Prostate gland (tissue), 2 donors: ENCODE data around the gene SIDT2. TPM values are rescaled to one million over a fixed set of nuclear protein-coding genes. Genes with fewer than 3 reads are reported as not detected.

Source experiments
- DNase-seq: peaks from one replicate; pipeline ENCODE4 v3.0.0-alpha.2; 2019; ENCODE audit warnings: low spot score
- H3K27ac ChIP-seq, 2 donors: fragments of 200-600 bp; sonication (generic); 2 replicates each; pipeline ENCODE4 v1.5.1; 2017 to 2019
- H3K27me3 ChIP-seq: fragments of 200-600 bp; sonication (generic); replicated peaks from 2 replicates; pipeline ENCODE4 v1.5.1; 2019; ENCODE audit not compliant: insufficient read depth
- H3K36me3 ChIP-seq, 2 donors: fragments of 200-600 bp; sonication (generic); 1 replicate in 1 of 2; 2 replicates in 1 of 2; pipeline versions ENCODE4 v1.5.1 to v1.8.1; 2017 to 2019
- H3K4me1 ChIP-seq: fragments of 200-600 bp; sonication (generic); replicated peaks from 2 replicates; pipeline ENCODE4 v1.5.1; 2019
- H3K4me3 ChIP-seq, 2 donors: fragments of 200-600 bp; sonication (generic); 2 replicates each; pipeline ENCODE4 v1.5.1; 2017 to 2019
- H3K9me3 ChIP-seq: fragments of 200-600 bp; sonication (generic); 2 replicates; pipeline ENCODE4 v1.5.1; 2017
- CTCF ChIP-seq, 4 experiments: fragments of 200-600 bp in 2 of 4; fragments of 450-650 bp in 2 of 4; sonication (generic) in 2 of 4; IDR thresholded peaks; 1 replicate in 3 of 4; 2 replicates in 1 of 4; pipeline ENCODE4 v1.5.1; 2016 to 2019; ENCODE audit warnings: antibody characterized with exemption in 4 of 4, mild to moderate bottlenecking in 2 of 4, moderate library complexity in 2 of 4
- POLR2A ChIP-seq: fragments of 450-650 bp; IDR thresholded peaks from one replicate; pipeline ENCODE4 v1.6.1; 2016; ENCODE audit warnings: antibody characterized with exemption, mild to moderate bottlenecking
- POLR2AphosphoS5 ChIP-seq: sonication (generic); formaldehyde crosslinking; IDR thresholded peaks from one replicate; pipeline ENCODE4 v1.6.1; 2017; ENCODE audit warnings: antibody characterized with exemption
- WGBS: methylation state at CpG from one replicate; pipeline ENCODE4 v1.1.5; 2018; 5-methylcytosine and 5-hydroxymethylcytosine counted together
- intact Hi-C: fragments of 100-400 bp; cut with DNase I; formaldehyde crosslinking; loops from one replicate; pipeline ENCODE4 v1.14.2; 2022
- total RNA-seq, 2 donors: library from RNA; depleted of rRNA; stranded (reverse); fragments of >200 nt; gene quantifications; one replicate each; pipeline ENCODE4 v1.1.0, GENCODE V29; 2016

SIDT2 gene
- total RNA-seq, 2 donors from 2014 or later: 69.5 to 144 TPM

- Histone ChIP-seq H3K4me1 (peaks cover 5% of the 10 kb centered on the region), H3K4me3 (no peak overlapping the region), H3K27me3 (no peaks in the 10 kb centered on the region), H3K36me3 (peaks cover 18 to 47% of the 10 kb centered on the region in 2 donors), H3K27ac (peak overlapping the region in 1 of 2 donors; percentile 27), H3K9me3 (no peaks in the 10 kb centered on the region)
- DNase-seq: no peak
- intact Hi-C loops: no loop called here
- TF ChIP-seq POLR2A (no peak), CTCF (IDR thresholded peaks at IDR 0.05) (no peak), POLR2AphosphoS5 (no peak)
- WGBS: 92% methylated on average over 22 of the region's 22 CpGs
Observed at GRCh38 chr11:117189191-117189940, 10.8 kb downstream of the SIDT2 start.

- peaks cover 18 to 47% of the 10 kb centered on the region in 2 donors for H3K36me3 ChIP-seq
- H3K4me1 ChIP-seq: peaks cover 5% of the 10 kb centered on the region
- H3K9me3 ChIP-seq: no peaks in the 10 kb centered on the region
- intact Hi-C loops: no loop called here
- H3K27me3 ChIP-seq: no peaks in the 10 kb centered on the region
- H3K4me3 ChIP-seq: no peak overlapping the region
- WGBS: 81% methylated on average over 8 of the region's 8 CpGs
- DNase-seq: no peak
- no peak for TF ChIP-seq CTCF (IDR thresholded peaks at IDR 0.05)
- TF ChIP-seq POLR2AphosphoS5: no peak
- no peak for TF ChIP-seq POLR2A
- peak overlapping the region in 1 of 2 donors; percentile 27 for H3K27ac ChIP-seq
Observed at GRCh38 chr11:117189941-117190544, 11.5 kb downstream of the SIDT2 start.

- no peak for TF ChIP-seq CTCF (IDR thresholded peaks at IDR 0.05)
- no peak for TF ChIP-seq POLR2A
- TF ChIP-seq POLR2AphosphoS5: no peak
- H3K27me3 ChIP-seq: no peaks in the 10 kb centered on the region
- WGBS: 94% methylated on average over 20 of the region's 26 CpGs
- H3K9me3 ChIP-seq: no peaks in the 10 kb centered on the region
- no peak overlapping the region for H3K27ac ChIP-seq
- H3K36me3 ChIP-seq: peaks cover 18 to 56% of the 10 kb centered on the region in 2 donors
- peaks cover 2% of the 10 kb centered on the region for H3K4me1 ChIP-seq
- H3K4me3 ChIP-seq: no peak overlapping the region
- no peak for DNase-seq
- intact Hi-C loops: no loop called here
Observed at GRCh38 chr11:117191680-117192400, 13.3 kb downstream of the SIDT2 start.

GRCh38 chr11:117192401-117192875 is 13.9 kb downstream of the SIDT2 start:
- Histone ChIP-seq H3K4me1 (no peaks in the 10 kb centered on the region), H3K36me3 (peaks cover 18 to 56% of the 10 kb centered on the region in 2 donors)
- TF ChIP-seq POLR2A: no peak
- no peak for TF ChIP-seq CTCF (IDR thresholded peaks at IDR 0.05)
- TF ChIP-seq POLR2AphosphoS5: no peak

More at GRCh38 chr11:117192401-117192875, 13.9 kb downstream of the SIDT2 start:
- Histone ChIP-seq H3K27me3 (no peaks in the 10 kb centered on the region), H3K4me3 (no peak overlapping the region), H3K9me3 (no peaks in the 10 kb centered on the region), H3K27ac (no peak overlapping the region)
- intact Hi-C loops: no loop called here
- 93% methylated on average over 14 of the region's 17 CpGs for WGBS
- DNase-seq: no peak
